ENCODE results near the gene OCSTAMP.

DNA sequence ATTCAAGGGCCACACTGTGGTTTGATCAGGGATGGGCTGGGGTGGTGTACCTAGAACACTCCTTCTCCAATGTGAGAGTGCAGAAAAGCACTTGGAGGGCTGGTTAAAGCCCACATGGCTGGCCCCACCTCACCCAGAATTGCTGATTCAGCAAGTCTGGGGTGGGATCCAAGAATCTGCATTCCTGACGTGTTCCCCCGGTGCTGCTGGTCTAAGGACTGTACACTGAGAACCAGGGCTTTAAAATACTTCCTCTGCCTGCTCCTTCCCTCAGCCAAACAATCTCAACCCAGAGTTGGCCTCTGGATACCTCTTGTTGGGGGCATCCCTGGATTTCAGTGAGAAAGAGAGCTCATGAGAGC, 13.4 kb upstream of the OCSTAMP start:
- TF ChIP-seq, protein P1, sequence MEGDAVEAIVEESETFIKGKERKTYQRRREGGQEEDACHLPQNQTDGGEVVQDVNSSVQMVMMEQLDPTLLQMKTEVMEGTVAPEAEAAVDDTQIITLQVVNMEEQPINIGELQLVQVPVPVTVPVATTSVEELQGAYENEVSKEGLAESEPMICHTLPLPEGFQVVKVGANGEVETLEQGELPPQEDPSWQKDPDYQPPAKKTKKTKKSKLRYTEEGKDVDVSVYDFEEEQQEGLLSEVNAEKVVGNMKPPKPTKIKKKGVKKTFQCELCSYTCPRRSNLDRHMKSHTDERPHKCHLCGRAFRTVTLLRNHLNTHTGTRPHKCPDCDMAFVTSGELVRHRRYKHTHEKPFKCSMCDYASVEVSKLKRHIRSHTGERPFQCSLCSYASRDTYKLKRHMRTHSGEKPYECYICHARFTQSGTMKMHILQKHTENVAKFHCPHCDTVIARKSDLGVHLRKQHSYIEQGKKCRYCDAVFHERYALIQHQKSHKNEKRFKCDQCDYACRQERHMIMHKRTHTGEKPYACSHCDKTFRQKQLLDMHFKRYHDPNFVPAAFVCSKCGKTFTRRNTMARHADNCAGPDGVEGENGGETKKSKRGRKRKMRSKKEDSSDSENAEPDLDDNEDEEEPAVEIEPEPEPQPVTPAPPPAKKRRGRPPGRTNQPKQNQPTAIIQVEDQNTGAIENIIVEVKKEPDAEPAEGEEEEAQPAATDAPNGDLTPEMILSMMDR (IDR thresholded peaks at IDR 0.05): no peak
- no peak for TF ChIP-seq POLR2A (IDR thresholded peaks at IDR 0.05)
- no peak for TF ChIP-seq POLR2AphosphoS5 (IDR thresholded peaks at IDR 0.05)
